CD8-positive, alpha-beta memory T cell (primary cell): ENCODE results near the gene TGM3. TPM values are rescaled to one million over a fixed set of nuclear protein-coding genes. Genes with fewer than 3 reads are reported as not detected.

Experiments used
- CTCF ChIA-PET: fragments of 350-600 bp; sonication (Branson Sonifier 250); formaldehyde crosslinking; loops from one replicate; lab custom pipeline; 2021; ENCODE audit warnings: antibody characterized with exemption; lab: Charles Lee
- POLR2A ChIA-PET: fragments of 350-600 bp; sonication (Branson Sonifier 250); formaldehyde crosslinking; loops from one replicate; lab custom pipeline; 2021; ENCODE audit warnings: antibody characterized with exemption; lab: Charles Lee
- DNase-seq, 5 donors: peaks; one replicate each; pipeline versions ENCODE4 v3.0.0 to v3.0.0-alpha.2; 2020 to 2022; ENCODE audit warnings: mixed read lengths in 1 of 5
- H3K27ac ChIP-seq: one replicate; pipeline ENCODE4 v1.7.0; 2013; ENCODE audit warnings: low read depth, mild to moderate bottlenecking, low read length, moderate library complexity
- H3K27me3 ChIP-seq: 2 replicates; pipeline ENCODE4 v1.7.0; 2013; ENCODE audit warnings: low read length, mild to moderate bottlenecking; ENCODE audit not compliant: insufficient read depth, poor library complexity, severe bottlenecking
- H3K36me3 ChIP-seq: 2 replicates; pipeline ENCODE4 v1.7.0; 2013; ENCODE audit warnings: mild to moderate bottlenecking, low read length, moderate library complexity; ENCODE audit not compliant: insufficient read depth
- H3K4me1 ChIP-seq: 2 replicates; pipeline ENCODE4 v1.7.0; 2013; ENCODE audit warnings: mild to moderate bottlenecking, low read length, moderate library complexity; ENCODE audit not compliant: insufficient read depth
- H3K4me3 ChIP-seq: 2 replicates; pipeline ENCODE4 v1.7.0; 2013; ENCODE audit warnings: mild to moderate bottlenecking, low read length
- H3K9me3 ChIP-seq: 2 replicates; pipeline ENCODE4 v1.7.0; 2013; ENCODE audit warnings: mild to moderate bottlenecking, low read length
- H3K27ac Mint-ChIP-seq, 8 donors: one replicate each; pipeline ENCODE4 v1.8.0; 2020 to 2021; ENCODE audit warnings: mixed read lengths in 8 of 8, mild to moderate bottlenecking in 6 of 8, inconsistent platforms in 3 of 8, moderate library complexity in 3 of 8
- H3K27me3 Mint-ChIP-seq, 2 donors: one replicate each; pipeline ENCODE4 v1.8.0; 2020 to 2021; ENCODE audit warnings: mixed read lengths in 2 of 2, mild to moderate bottlenecking in 1 of 2, moderate library complexity in 1 of 2
- H3K36me3 Mint-ChIP-seq, 3 donors: one replicate each; pipeline ENCODE4 v1.8.0; 2020 to 2021; ENCODE audit warnings: mixed read lengths in 3 of 3, inconsistent platforms in 1 of 3, mild to moderate bottlenecking in 1 of 3
- H3K4me1 Mint-ChIP-seq, 3 donors: one replicate each; pipeline ENCODE4 v1.8.0; 2020 to 2021; ENCODE audit warnings: mixed read lengths in 3 of 3, inconsistent platforms in 1 of 3, mild to moderate bottlenecking in 1 of 3
- H3K4me3 Mint-ChIP-seq, 7 donors: one replicate each; pipeline ENCODE4 v1.8.0; 2020 to 2021; ENCODE audit warnings: mixed read lengths in 7 of 7, mild to moderate bottlenecking in 6 of 7, moderate library complexity in 4 of 7, inconsistent platforms in 2 of 7
- H3K9me3 Mint-ChIP-seq, 5 donors: one replicate each; pipeline ENCODE4 v1.8.0; 2020 to 2022; ENCODE audit warnings: mixed read lengths in 5 of 5, mild to moderate bottlenecking in 3 of 5, moderate library complexity in 2 of 5, inconsistent platforms in 1 of 5
- polyA plus RNA-seq: library from polyadenylated mRNA; unstranded; fragments of 300-500 nt; fragmentation: Illumina TruSeq; gene quantifications from one replicate; pipeline ENCODE4 v1.2.3, GENCODE V29; 2021
- total RNA-seq, 2 experiments: library from RNA; stranded (reverse); gene quantifications; one replicate each; pipeline ENCODE4 v1.2.3, GENCODE V29; 2021

Gene TGM3
- total and polyA plus RNA-seq, 3 experiments from 2014 or later, result not detected

GRCh38 chr20:2337142-2337541 is 41.3 kb downstream of the TGM3 start:
- CTCF ChIA-PET, result no interaction called here
- Histone ChIP-seq H3K9me3 (no peaks in the 10 kb centered on the region), H3K4me1 (no peaks in the 10 kb centered on the region), H3K27me3 (no peaks in the 10 kb centered on the region), H3K36me3 (no peaks in the 10 kb centered on the region), H3K27ac (no peak overlapping the region), H3K4me3 (no peak overlapping the region)
- H3K27ac Mint-ChIP-seq, result no peak overlapping the region
- peaks cover 0 to 7% (median 0%) of the 10 kb centered on the region in 5 donors for H3K9me3 Mint-ChIP-seq
- no peaks in the 10 kb centered on the region for H3K36me3 Mint-ChIP-seq
- POLR2A ChIA-PET, result no interaction called here
- no peaks in the 10 kb centered on the region for H3K4me1 Mint-ChIP-seq
- H3K27me3 Mint-ChIP-seq, result peaks cover 2 to 42% of the 10 kb centered on the region in 2 donors
- DNase-seq, result no peak
- no peak overlapping the region for H3K4me3 Mint-ChIP-seq

- H3K27me3 ChIP-seq, result no peaks in the 10 kb centered on the region
- Mint-ChIP-seq H3K4me1 (no peaks in the 10 kb centered on the region), H3K27ac (no peak overlapping the region), H3K9me3 (peaks cover 0 to 7% (median 0%) of the 10 kb centered on the region in 5 donors), H3K27me3 (peaks cover 6 to 37% of the 10 kb centered on the region in 2 donors), H3K4me3 (no peak overlapping the region), H3K36me3 (no peaks in the 10 kb centered on the region)
- no peak overlapping the region for H3K4me3 ChIP-seq
- POLR2A ChIA-PET, result no interaction called here
- no peaks in the 10 kb centered on the region for H3K4me1 ChIP-seq
- H3K9me3 ChIP-seq, result no peaks in the 10 kb centered on the region
- CTCF ChIA-PET, result no interaction called here
- no peak overlapping the region for H3K27ac ChIP-seq
- H3K36me3 ChIP-seq, result no peaks in the 10 kb centered on the region
- no peak for DNase-seq
Observed at GRCh38 chr20:2338411-2339066, 42.7 kb downstream of the TGM3 start.

GRCh38 chr20:2340136-2340535 is 44.3 kb downstream of the TGM3 start:
- no peaks in the 10 kb centered on the region for H3K36me3 Mint-ChIP-seq
- no peak for DNase-seq
- H3K27ac ChIP-seq, result no peak overlapping the region
- H3K27me3 Mint-ChIP-seq, result peaks cover 7 to 33% of the 10 kb centered on the region in 2 donors
- ChIA-PET POLR2A (no interaction called here), CTCF (no interaction called here)
- peaks cover 0 to 7% (median 0%) of the 10 kb centered on the region in 5 donors for H3K9me3 Mint-ChIP-seq
- no peak overlapping the region for H3K4me3 ChIP-seq
- no peaks in the 10 kb centered on the region for H3K4me1 ChIP-seq
- H3K4me1 Mint-ChIP-seq, result no peaks in the 10 kb centered on the region
- H3K27ac Mint-ChIP-seq, result no peak overlapping the region
- no peaks in the 10 kb centered on the region for H3K27me3 ChIP-seq
- H3K9me3 ChIP-seq, result no peaks in the 10 kb centered on the region
- H3K4me3 Mint-ChIP-seq, result no peak overlapping the region
- H3K36me3 ChIP-seq, result no peaks in the 10 kb centered on the region

- Mint-ChIP-seq H3K36me3 (no peaks in the 10 kb centered on the region), H3K4me3 (no peak overlapping the region), H3K9me3 (peaks cover 0 to 7% (median 0%) of the 10 kb centered on the region in 5 donors), H3K27me3 (peaks cover 7 to 37% of the 10 kb centered on the region in 2 donors), H3K4me1 (no peaks in the 10 kb centered on the region), H3K27ac (no peak overlapping the region)
- Histone ChIP-seq H3K9me3 (no peaks in the 10 kb centered on the region), H3K27me3 (no peaks in the 10 kb centered on the region), H3K4me1 (no peaks in the 10 kb centered on the region), H3K36me3 (no peaks in the 10 kb centered on the region), H3K27ac (no peak overlapping the region), H3K4me3 (no peak overlapping the region)
- ChIA-PET POLR2A (no interaction called here), CTCF (no interaction called here)
- no peak for DNase-seq
Observed at GRCh38 chr20:2340823-2341222, 45.0 kb downstream of the TGM3 start.

GRCh38 chr20:2341336-2341735 is 45.5 kb downstream of the TGM3 start:
- no peaks in the 10 kb centered on the region for H3K4me1 ChIP-seq
- CTCF ChIA-PET, result no interaction called here
- H3K27me3 ChIP-seq, result no peaks in the 10 kb centered on the region
- no peaks in the 10 kb centered on the region for H3K4me1 Mint-ChIP-seq
- H3K36me3 ChIP-seq, result no peaks in the 10 kb centered on the region
- H3K27me3 Mint-ChIP-seq, result peaks cover 7 to 40% of the 10 kb centered on the region in 2 donors
- H3K9me3 ChIP-seq, result no peaks in the 10 kb centered on the region
- POLR2A ChIA-PET, result no interaction called here
- H3K4me3 ChIP-seq, result no peak overlapping the region
- H3K4me3 Mint-ChIP-seq, result no peak overlapping the region
- no peak overlapping the region for H3K27ac ChIP-seq
- no peaks in the 10 kb centered on the region for H3K36me3 Mint-ChIP-seq
- peaks cover 0 to 7% (median 0%) of the 10 kb centered on the region in 5 donors for H3K9me3 Mint-ChIP-seq
- H3K27ac Mint-ChIP-seq, result no peak overlapping the region
- no peak for DNase-seq

- no peaks in the 10 kb centered on the region for H3K9me3 ChIP-seq
- ChIA-PET POLR2A (no interaction called here), CTCF (no interaction called here)
- no peak overlapping the region for H3K4me3 ChIP-seq
- peaks cover 0 to 9% (median 1%) of the 10 kb centered on the region in 5 donors for H3K9me3 Mint-ChIP-seq
- no peaks in the 10 kb centered on the region for H3K36me3 Mint-ChIP-seq
- H3K27ac Mint-ChIP-seq, result no peak overlapping the region
- no peaks in the 10 kb centered on the region for H3K4me1 Mint-ChIP-seq
- H3K4me1 ChIP-seq, result no peaks in the 10 kb centered on the region
- H3K27ac ChIP-seq, result no peak overlapping the region
- no peak for DNase-seq
- H3K4me3 Mint-ChIP-seq, result no peak overlapping the region
- no peaks in the 10 kb centered on the region for H3K27me3 ChIP-seq
- H3K27me3 Mint-ChIP-seq, result peaks cover 7 to 39% of the 10 kb centered on the region in 2 donors
- no peaks in the 10 kb centered on the region for H3K36me3 ChIP-seq
Observed at GRCh38 chr20:2342243-2342642, 46.4 kb downstream of the TGM3 start.

GRCh38 chr20:2346188-2346587 is 50.4 kb downstream of the TGM3 start:
- Histone ChIP-seq H3K36me3 (no peaks in the 10 kb centered on the region), H3K27ac (no peak overlapping the region), H3K27me3 (peaks cover 3% of the 10 kb centered on the region), H3K4me1 (no peaks in the 10 kb centered on the region), H3K4me3 (no peak overlapping the region), H3K9me3 (no peaks in the 10 kb centered on the region)
- Mint-ChIP-seq H3K4me3 (no peak overlapping the region), H3K36me3 (no peaks in the 10 kb centered on the region), H3K4me1 (no peaks in the 10 kb centered on the region), H3K27ac (no peak overlapping the region), H3K27me3 (peaks cover 11 to 29% of the 10 kb centered on the region in 2 donors), H3K9me3 (peaks cover 0 to 8% (median 3%) of the 10 kb centered on the region in 5 donors)
- ChIA-PET POLR2A (no interaction called here), CTCF (no interaction called here)
- DNase-seq, result no peak

GRCh38 chr20:2348336-2348735 is 52.5 kb downstream of the TGM3 start:
- no peaks in the 10 kb centered on the region for H3K9me3 ChIP-seq
- no peak overlapping the region for H3K4me3 ChIP-seq
- peaks cover 3% of the 10 kb centered on the region for H3K27me3 ChIP-seq
- H3K36me3 ChIP-seq, result no peaks in the 10 kb centered on the region
- Mint-ChIP-seq H3K9me3 (peaks cover 0 to 7% (median 3%) of the 10 kb centered on the region in 5 donors), H3K4me1 (peaks cover 0 to 9% (median 4%) of the 10 kb centered on the region in 3 donors), H3K27ac (no peak overlapping the region), H3K27me3 (peaks cover 8 to 32% of the 10 kb centered on the region in 2 donors), H3K36me3 (no peaks in the 10 kb centered on the region), H3K4me3 (no peak overlapping the region)
- POLR2A ChIA-PET, result no interaction called here
- DNase-seq, result no peak
- no peak overlapping the region for H3K27ac ChIP-seq
- CTCF ChIA-PET, result no interaction called here
- no peaks in the 10 kb centered on the region for H3K4me1 ChIP-seq
